ENCODE results near the gene DENND1B.

DNA sequence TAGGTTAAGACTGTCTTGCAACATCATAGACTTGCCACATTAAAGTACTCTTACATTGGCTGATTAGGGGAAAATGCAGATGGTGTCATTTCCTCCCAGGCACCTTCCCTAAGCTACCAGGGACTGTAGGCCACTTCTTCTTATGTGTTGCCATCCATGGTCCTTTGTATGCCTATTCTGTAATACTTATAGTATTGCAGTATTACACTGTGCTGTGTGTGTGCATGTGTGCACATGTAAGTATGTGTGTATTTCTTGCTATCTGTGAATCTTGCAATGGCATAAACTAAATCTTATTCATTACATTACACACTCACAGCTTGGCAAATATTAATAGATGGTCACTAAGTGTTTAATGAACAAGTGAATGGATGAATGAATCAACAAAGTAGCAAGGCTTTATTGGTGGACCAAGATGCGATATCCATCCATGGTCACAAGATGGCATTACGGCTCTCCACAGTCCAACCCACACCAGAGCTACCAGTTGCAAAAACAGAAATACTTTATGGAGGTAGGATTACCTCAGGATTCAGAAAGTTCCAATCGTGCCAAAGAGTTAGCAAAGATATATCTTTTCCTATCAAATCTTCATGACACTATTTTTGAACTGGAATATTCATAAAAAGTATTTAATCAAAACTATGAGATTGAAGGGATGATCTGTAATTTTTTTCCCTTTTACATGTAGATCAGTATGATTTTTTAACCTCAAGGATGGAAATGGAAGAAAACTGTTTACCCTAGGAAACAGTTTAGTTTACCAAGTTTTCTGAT is 160.2 kb downstream of the DENND1B start:
- TF ChIP-seq, protein P1, sequence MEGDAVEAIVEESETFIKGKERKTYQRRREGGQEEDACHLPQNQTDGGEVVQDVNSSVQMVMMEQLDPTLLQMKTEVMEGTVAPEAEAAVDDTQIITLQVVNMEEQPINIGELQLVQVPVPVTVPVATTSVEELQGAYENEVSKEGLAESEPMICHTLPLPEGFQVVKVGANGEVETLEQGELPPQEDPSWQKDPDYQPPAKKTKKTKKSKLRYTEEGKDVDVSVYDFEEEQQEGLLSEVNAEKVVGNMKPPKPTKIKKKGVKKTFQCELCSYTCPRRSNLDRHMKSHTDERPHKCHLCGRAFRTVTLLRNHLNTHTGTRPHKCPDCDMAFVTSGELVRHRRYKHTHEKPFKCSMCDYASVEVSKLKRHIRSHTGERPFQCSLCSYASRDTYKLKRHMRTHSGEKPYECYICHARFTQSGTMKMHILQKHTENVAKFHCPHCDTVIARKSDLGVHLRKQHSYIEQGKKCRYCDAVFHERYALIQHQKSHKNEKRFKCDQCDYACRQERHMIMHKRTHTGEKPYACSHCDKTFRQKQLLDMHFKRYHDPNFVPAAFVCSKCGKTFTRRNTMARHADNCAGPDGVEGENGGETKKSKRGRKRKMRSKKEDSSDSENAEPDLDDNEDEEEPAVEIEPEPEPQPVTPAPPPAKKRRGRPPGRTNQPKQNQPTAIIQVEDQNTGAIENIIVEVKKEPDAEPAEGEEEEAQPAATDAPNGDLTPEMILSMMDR (conservative IDR thresholded peaks at IDR 0.05; ENCODE audit: low read depth, low read length): peak; percentile 71
- TF ChIP-seq EZH2 (IDR thresholded peaks at IDR 0.05; ENCODE audit: borderline replicate concordance, low read depth, low read length, poor library complexity, severe bottlenecking): no peak
